ENCODE measurements around the gene CORO2B.

The CORO2B gene

GRCh38 chr15:68587769-68588385 is 9.1 kb downstream of the CORO2B start:
- no peaks in the 10 kb centered on the region for H3K9me3 ChIP-seq (ENCODE audit: insufficient read depth, low read length, severe bottlenecking)

GRCh38 chr15:68589053-68589452 is 10.3 kb downstream of the CORO2B start:
- Histone ChIP-seq H3K9me3 (ENCODE audit: insufficient read depth, low read length, severe bottlenecking) (no peaks in the 10 kb centered on the region), H3K27ac (ENCODE audit: low read length) (no peak overlapping the region), H3K9ac (ENCODE audit: low read depth, low read length) (no peak overlapping the region), H4K20me1 (ENCODE audit: insufficient read depth, low read length) (no peaks in the 10 kb centered on the region), H3K79me2 (ENCODE audit: insufficient read depth, low read length) (no peaks in the 10 kb centered on the region), H3K4me1 (ENCODE audit: insufficient read depth, low read length) (no peaks in the 10 kb centered on the region), H3K27me3 (ENCODE audit: insufficient read depth, low read length, poor library complexity) (peaks cover 10% of the 10 kb centered on the region), H3K4me3 (ENCODE audit: low read depth in 1 of 2, low read length in 2 of 2) (no peak overlapping the region), H3K36me3 (ENCODE audit: insufficient read depth, low read length) (no peaks in the 10 kb centered on the region), H3K4me2 (ENCODE audit: insufficient read depth, low read length) (no peak overlapping the region), H2AFZ (ENCODE audit: low read depth, low read length) (no peak overlapping the region)
- no peak for DNase-seq
- ATAC-seq (ENCODE audit: insufficient read depth, low read depth), result no peak
- TF ChIP-seq EZH2 (IDR thresholded peaks at IDR 0.05; ENCODE audit: borderline replicate concordance, low read depth, low read length, severe bottlenecking), result no peak
- no peak for TF ChIP-seq CTCF (IDR thresholded peaks at IDR 0.05; ENCODE audit: borderline replicate concordance, extremely low read depth, low read length, poor library complexity, severe bottlenecking)

More at GRCh38 chr15:68587769-68588385, 9.1 kb downstream of the CORO2B start:
- H2AFZ ChIP-seq (ENCODE audit: low read depth, low read length), result no peak overlapping the region
- H3K4me2 ChIP-seq (ENCODE audit: insufficient read depth, low read length), result no peak overlapping the region
- no peak overlapping the region for H3K9ac ChIP-seq (ENCODE audit: low read depth, low read length)
- H3K27ac ChIP-seq (ENCODE audit: low read length), result no peak overlapping the region
- DNase-seq (no peak), ATAC-seq (ENCODE audit: insufficient read depth, low read depth) (no peak)
- no peaks in the 10 kb centered on the region for H3K36me3 ChIP-seq (ENCODE audit: insufficient read depth, low read length)
- TF ChIP-seq EZH2 (IDR thresholded peaks at IDR 0.05; ENCODE audit: borderline replicate concordance, low read depth, low read length, severe bottlenecking), result no peak
- no peak for TF ChIP-seq CTCF (IDR thresholded peaks at IDR 0.05; ENCODE audit: borderline replicate concordance, extremely low read depth, low read length, poor library complexity, severe bottlenecking)
- H3K4me1 ChIP-seq (ENCODE audit: insufficient read depth, low read length), result no peaks in the 10 kb centered on the region
- H3K4me3 ChIP-seq (ENCODE audit: low read depth in 1 of 2, low read length in 2 of 2), result no peak overlapping the region
- H4K20me1 ChIP-seq (ENCODE audit: insufficient read depth, low read length), result no peaks in the 10 kb centered on the region
- H3K79me2 ChIP-seq (ENCODE audit: insufficient read depth, low read length), result no peaks in the 10 kb centered on the region
- H3K27me3 ChIP-seq (ENCODE audit: insufficient read depth, low read length, poor library complexity), result peaks cover 10% of the 10 kb centered on the region

- Histone ChIP-seq H3K79me2 (ENCODE audit: insufficient read depth, low read length) (no peaks in the 10 kb centered on the region), H3K27ac (ENCODE audit: low read length) (no peak overlapping the region), H2AFZ (ENCODE audit: low read depth, low read length) (no peak overlapping the region), H3K27me3 (ENCODE audit: insufficient read depth, low read length, poor library complexity) (peaks cover 10% of the 10 kb centered on the region), H4K20me1 (ENCODE audit: insufficient read depth, low read length) (no peaks in the 10 kb centered on the region), H3K4me3 (ENCODE audit: low read depth in 1 of 2, low read length in 2 of 2) (no peak overlapping the region), H3K4me1 (ENCODE audit: insufficient read depth, low read length) (no peaks in the 10 kb centered on the region), H3K9ac (ENCODE audit: low read depth, low read length) (no peak overlapping the region), H3K36me3 (ENCODE audit: insufficient read depth, low read length) (no peaks in the 10 kb centered on the region), H3K4me2 (ENCODE audit: insufficient read depth, low read length) (no peak overlapping the region), H3K9me3 (ENCODE audit: insufficient read depth, low read length, severe bottlenecking) (no peaks in the 10 kb centered on the region)
- DNase-seq (no peak), ATAC-seq (ENCODE audit: insufficient read depth, low read depth) (no peak)
- TF ChIP-seq CTCF (IDR thresholded peaks at IDR 0.05; ENCODE audit: borderline replicate concordance, extremely low read depth, low read length, poor library complexity, severe bottlenecking), result no peak
- no peak for TF ChIP-seq EZH2 (IDR thresholded peaks at IDR 0.05; ENCODE audit: borderline replicate concordance, low read depth, low read length, severe bottlenecking)
Measured at GRCh38 chr15:68589783-68590710, 11.3 kb downstream of the CORO2B start.

Data from DND-41 (cell line).